Upper lobe of left lung (tissue), 6 donors: ENCODE data around the gene FBXW7. TPM values are rescaled to one million over a fixed set of nuclear protein-coding genes. Genes with fewer than 3 reads are reported as not detected.

ENCODE experiments used
- ATAC-seq, 2 donors: fragments of 200-7000 bp; cut with Tn5 transposase; one replicate each; pipeline ENCODE4 v1.9.1; 2022; ENCODE audit warnings: mild to moderate bottlenecking in 2 of 2, moderate library complexity in 2 of 2; ENCODE audit not compliant: low FRiP score in 2 of 2
- DNase-seq, 2 donors: peaks; one replicate each; pipeline ENCODE4 v3.0.0-alpha.2; 2019 to 2020
- H3K27ac ChIP-seq, 4 donors: fragments of 200-600 bp; sonication (generic); one replicate each; pipeline ENCODE4 v1.5.1; 2016 to 2019
- H3K27me3 ChIP-seq, 4 donors: fragments of 200-600 bp; sonication (generic); one replicate each; pipeline ENCODE4 v1.5.1; 2017 to 2019
- H3K36me3 ChIP-seq, 4 donors: fragments of 200-600 bp; sonication (generic); one replicate each; pipeline ENCODE4 v1.5.1; 2016 to 2019
- H3K4me1 ChIP-seq, 4 donors: fragments of 200-600 bp; sonication (generic); one replicate each; pipeline ENCODE4 v1.5.1; 2018 to 2019
- H3K4me3 ChIP-seq, 4 donors: fragments of 200-600 bp; sonication (generic); one replicate each; pipeline ENCODE4 v1.5.1; 2017 to 2019; ENCODE audit warnings: mild to moderate bottlenecking in 2 of 4, moderate library complexity in 1 of 4
- H3K9me3 ChIP-seq, 4 donors: fragments of 200-600 bp; sonication (generic); one replicate each; pipeline ENCODE4 v1.5.1; 2018 to 2019
- EP300 ChIP-seq, 4 donors: sonication (generic); formaldehyde crosslinking; IDR thresholded peaks; one replicate each; pipeline ENCODE4 v1.5.1; 2017; ENCODE audit warnings: antibody characterized with exemption in 4 of 4, control low read depth in 2 of 4
- POLR2A ChIP-seq, 4 donors: fragments of 450-650 bp; IDR thresholded peaks; one replicate each; pipeline ENCODE4 v1.5.1; 2016 to 2017; ENCODE audit warnings: antibody characterized with exemption in 4 of 4, mild to moderate bottlenecking in 2 of 4
- POLR2AphosphoS5 ChIP-seq, 2 donors: sonication (generic); formaldehyde crosslinking; IDR thresholded peaks; one replicate each; pipeline ENCODE4 v1.5.1; 2017; ENCODE audit warnings: antibody characterized with exemption in 2 of 2
- WGBS, 2 donors: methylation state at CpG; one replicate each; pipeline ENCODE4 v1.1.5; 2017 to 2018; 5-methylcytosine and 5-hydroxymethylcytosine counted together
- total RNA-seq, 6 donors: library from RNA; depleted of rRNA in 4 of 6; stranded (reverse); fragments of >200 nt in 4 of 6; gene quantifications; one replicate each; pipeline versions ENCODE4 v1.1.0 to v1.2.1, GENCODE V29; 2016 to 2021
- TF ChIP-seq, protein P1 (sequence below), 6 experiments: fragments of 450-650 bp in 4 of 6; fragments of 200-600 bp in 2 of 6; sonication (generic) in 2 of 6; IDR thresholded peaks; one replicate each; pipeline ENCODE4 v1.5.1; 2016 to 2019; ENCODE audit warnings: antibody characterized with exemption in 6 of 6
- donor health status: DM: no; HTN: no; CAD: no; lungs with moderate emphysema.
- donor health status: DM: no; HTN: yes; CAD: no; lungs with severe emphysema.

The FBXW7 gene
- total RNA-seq, 6 donors from 2014 or later: 36.5 to 116 (median 52.5) TPM

DNA sequence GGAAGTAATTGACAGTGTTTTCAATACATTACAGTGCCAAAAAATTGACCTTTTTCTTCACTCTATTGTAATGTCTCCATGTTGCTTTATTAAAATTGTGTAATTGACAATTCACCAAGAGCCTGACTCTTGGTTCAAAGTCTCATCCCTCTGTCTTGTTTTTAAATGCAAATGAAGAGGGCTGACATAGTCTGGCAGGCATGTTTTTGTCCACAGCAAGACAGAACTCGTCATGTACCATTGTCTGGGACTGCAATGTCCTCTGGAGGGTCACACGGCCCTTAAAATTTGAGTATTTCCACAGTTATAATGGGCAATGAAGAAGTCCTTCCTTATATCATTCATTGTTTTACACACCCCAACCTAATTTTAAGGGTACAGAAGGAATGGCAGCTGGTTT, 38.0 kb upstream of the FBXW7 start:
- TF ChIP-seq POLR2AphosphoS5 (IDR thresholded peaks at IDR 0.05) (no peak), EP300 (IDR thresholded peaks at IDR 0.05) (no peak), POLR2A (IDR thresholded peaks at IDR 0.05) (no peak)
- TF ChIP-seq, protein P1, sequence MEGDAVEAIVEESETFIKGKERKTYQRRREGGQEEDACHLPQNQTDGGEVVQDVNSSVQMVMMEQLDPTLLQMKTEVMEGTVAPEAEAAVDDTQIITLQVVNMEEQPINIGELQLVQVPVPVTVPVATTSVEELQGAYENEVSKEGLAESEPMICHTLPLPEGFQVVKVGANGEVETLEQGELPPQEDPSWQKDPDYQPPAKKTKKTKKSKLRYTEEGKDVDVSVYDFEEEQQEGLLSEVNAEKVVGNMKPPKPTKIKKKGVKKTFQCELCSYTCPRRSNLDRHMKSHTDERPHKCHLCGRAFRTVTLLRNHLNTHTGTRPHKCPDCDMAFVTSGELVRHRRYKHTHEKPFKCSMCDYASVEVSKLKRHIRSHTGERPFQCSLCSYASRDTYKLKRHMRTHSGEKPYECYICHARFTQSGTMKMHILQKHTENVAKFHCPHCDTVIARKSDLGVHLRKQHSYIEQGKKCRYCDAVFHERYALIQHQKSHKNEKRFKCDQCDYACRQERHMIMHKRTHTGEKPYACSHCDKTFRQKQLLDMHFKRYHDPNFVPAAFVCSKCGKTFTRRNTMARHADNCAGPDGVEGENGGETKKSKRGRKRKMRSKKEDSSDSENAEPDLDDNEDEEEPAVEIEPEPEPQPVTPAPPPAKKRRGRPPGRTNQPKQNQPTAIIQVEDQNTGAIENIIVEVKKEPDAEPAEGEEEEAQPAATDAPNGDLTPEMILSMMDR (IDR thresholded peaks at IDR 0.05): no peak
- Histone ChIP-seq H3K9me3 (no peaks in the 10 kb centered on the region), H3K4me3 (no peak overlapping the region), H3K36me3 (no peaks in the 10 kb centered on the region), H3K27me3 (no peaks in the 10 kb centered on the region), H3K27ac (no peak overlapping the region), H3K4me1 (no peaks in the 10 kb centered on the region)
- 89 to 94% methylated on average over 2 of the region's 2 CpGs for WGBS, 2 donors
- ATAC-seq: no peak
- no peak for DNase-seq

DNA sequence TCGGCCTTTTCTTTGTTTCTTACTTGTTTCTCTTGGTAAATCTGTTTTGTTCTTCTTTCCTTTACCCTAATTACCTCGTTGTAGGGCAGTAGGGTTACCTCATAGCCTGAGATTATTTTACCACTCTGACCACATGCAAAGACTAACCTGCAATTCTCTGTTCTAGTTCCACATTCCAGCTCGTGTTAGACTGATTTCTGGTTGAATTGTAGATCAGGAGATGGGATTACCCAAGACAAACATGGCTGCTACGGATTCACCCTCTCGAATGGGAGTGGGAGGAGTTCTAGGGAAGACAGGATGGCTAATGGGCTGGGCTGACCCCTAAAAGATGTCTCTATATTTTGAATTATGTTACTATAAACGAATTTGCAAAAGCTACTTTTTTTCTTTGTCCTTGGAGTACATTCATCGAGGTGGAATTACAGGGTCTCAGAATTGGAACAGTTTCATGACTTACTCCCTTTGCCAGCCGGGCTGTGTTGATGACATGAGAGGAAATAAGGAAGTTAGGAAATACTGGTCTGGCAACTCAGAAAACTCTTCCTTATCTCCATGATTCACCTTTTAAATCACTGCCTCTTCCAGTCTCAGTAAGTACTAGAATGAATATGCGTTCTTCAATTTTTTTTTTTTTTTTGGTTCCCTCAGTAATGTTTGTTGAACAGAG, 36.7 kb upstream of the FBXW7 start:
- H3K27ac ChIP-seq: no peak overlapping the region
- peak in 1 of 2 donors; percentile 36 for ATAC-seq
- H3K36me3 ChIP-seq: no peaks in the 10 kb centered on the region
- H3K4me3 ChIP-seq: no peak overlapping the region
- no peak for TF ChIP-seq POLR2A (IDR thresholded peaks at IDR 0.05)
- TF ChIP-seq, protein P1 (IDR thresholded peaks at IDR 0.05): no peak
- no peak for TF ChIP-seq EP300 (IDR thresholded peaks at IDR 0.05)
- no peak for TF ChIP-seq POLR2AphosphoS5 (IDR thresholded peaks at IDR 0.05)
- DNase-seq: no peak
- no peaks in the 10 kb centered on the region for H3K9me3 ChIP-seq
- no peaks in the 10 kb centered on the region for H3K27me3 ChIP-seq
- no peaks in the 10 kb centered on the region for H3K4me1 ChIP-seq
- WGBS, 2 donors: 54 to 62% methylated on average over 9 of the region's 9 CpGs

DNA sequence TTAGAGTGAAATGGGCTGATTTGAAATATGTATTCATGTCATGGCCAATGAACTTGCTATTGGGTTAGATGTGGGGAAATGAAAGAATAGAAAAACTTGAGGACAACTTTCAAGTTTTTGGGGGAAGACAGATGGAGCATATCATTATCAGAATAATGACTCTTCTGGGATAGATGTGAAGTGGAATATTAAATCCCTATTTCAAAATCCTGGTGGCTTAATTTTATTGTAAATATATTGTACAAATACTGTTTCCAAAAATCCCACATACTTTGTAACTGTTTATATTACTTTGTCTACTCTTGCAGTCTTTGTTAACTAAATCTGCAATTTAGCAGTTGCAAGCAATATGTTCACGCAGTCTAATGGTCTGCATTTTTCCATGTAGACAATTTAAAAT, 35.9 kb upstream of the FBXW7 start:
- no peak for ATAC-seq
- TF ChIP-seq, protein P1 (IDR thresholded peaks at IDR 0.05): no peak
- TF ChIP-seq POLR2A (IDR thresholded peaks at IDR 0.05) (no peak), EP300 (IDR thresholded peaks at IDR 0.05) (no peak), POLR2AphosphoS5 (IDR thresholded peaks at IDR 0.05) (no peak)
- Histone ChIP-seq H3K9me3 (no peaks in the 10 kb centered on the region), H3K36me3 (no peaks in the 10 kb centered on the region), H3K27ac (no peak overlapping the region), H3K4me3 (no peak overlapping the region), H3K27me3 (no peaks in the 10 kb centered on the region), H3K4me1 (no peaks in the 10 kb centered on the region)
- 90% methylated on average over 1 of the region's 1 CpG for WGBS, 2 donors
- DNase-seq: no peak

DNA sequence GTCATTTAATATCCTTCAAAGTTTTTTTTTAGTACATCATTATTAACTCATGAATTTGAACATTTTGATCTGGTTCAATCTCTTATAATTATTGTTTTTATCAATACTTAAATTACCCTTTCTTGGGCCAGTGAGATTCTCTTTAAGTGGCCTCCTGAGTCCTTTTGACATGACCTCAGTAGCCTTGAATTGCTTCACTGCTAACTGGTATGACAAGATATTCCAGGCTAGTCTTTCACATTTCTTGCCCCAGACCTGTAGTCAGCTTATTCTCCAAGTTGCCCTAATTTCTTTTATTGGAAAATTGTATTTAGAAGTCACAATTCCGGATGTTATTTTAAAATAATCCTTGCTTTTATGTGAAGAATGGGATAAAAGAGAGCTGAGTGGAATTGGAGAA, 35.4 kb upstream of the FBXW7 start:
- Histone ChIP-seq H3K27me3 (no peaks in the 10 kb centered on the region), H3K9me3 (no peaks in the 10 kb centered on the region), H3K4me1 (no peaks in the 10 kb centered on the region), H3K27ac (no peak overlapping the region), H3K36me3 (no peaks in the 10 kb centered on the region), H3K4me3 (no peak overlapping the region)
- ATAC-seq (no peak), DNase-seq (no peak)
- TF ChIP-seq POLR2A (IDR thresholded peaks at IDR 0.05): no peak
- TF ChIP-seq EP300 (IDR thresholded peaks at IDR 0.05): no peak
- TF ChIP-seq, protein P1 (IDR thresholded peaks at IDR 0.05): no peak
- 87 to 95% methylated on average over 1 of the region's 1 CpG for WGBS, 2 donors

DNA sequence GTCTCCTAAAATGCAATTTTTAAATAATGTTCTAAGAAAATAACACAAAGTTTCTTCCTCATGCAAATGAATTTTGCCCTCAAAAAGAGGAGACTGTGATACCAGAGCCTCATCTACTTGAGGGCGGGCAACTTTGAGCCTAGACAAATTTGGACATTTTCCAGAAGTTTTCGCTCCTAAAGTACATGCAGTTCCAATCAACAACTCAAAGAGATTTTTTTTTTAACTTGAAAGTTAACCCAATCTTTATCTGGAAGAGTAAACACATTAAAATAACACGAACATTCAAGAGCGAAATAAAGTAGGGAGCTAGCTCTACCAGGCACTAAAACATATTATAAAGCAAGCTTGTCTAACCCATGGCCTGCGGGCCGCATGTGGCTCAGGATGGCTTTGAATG, 29.4 kb upstream of the FBXW7 start:
- no peak for DNase-seq
- WGBS, 2 donors: 67 to 68% methylated on average over 6 of the region's 6 CpGs
- ATAC-seq: no peak

More for the DNA sequence above, 29.4 kb upstream of the FBXW7 start:
- Histone ChIP-seq H3K4me1 (no peaks in the 10 kb centered on the region), H3K27ac (no peak overlapping the region), H3K9me3 (no peaks in the 10 kb centered on the region), H3K4me3 (no peak overlapping the region), H3K36me3 (no peaks in the 10 kb centered on the region), H3K27me3 (no peaks in the 10 kb centered on the region)
- TF ChIP-seq POLR2AphosphoS5 (IDR thresholded peaks at IDR 0.05) (no peak), POLR2A (IDR thresholded peaks at IDR 0.05) (no peak), EP300 (IDR thresholded peaks at IDR 0.05) (no peak)
- TF ChIP-seq, protein P1 (IDR thresholded peaks at IDR 0.05): no peak
